HepG2 (cell line): ENCODE results near the gene PRSS8. TPM values are rescaled to one million over a fixed set of nuclear protein-coding genes. Genes with fewer than 3 reads are reported as not detected.
A peak's percentile ranks its signal among the peaks of the same experiment; 100 is the strongest.

Source experiments
- MTA1 ChIP-seq: sonication (generic); formaldehyde crosslinking; IDR thresholded peaks from 2 replicates; pipeline ENCODE4 v1.4.0; 2020; ENCODE audit warnings: missing genetic modification reagents, mild to moderate bottlenecking, borderline replicate concordance
- SMAD1 ChIP-seq: sonication (generic); formaldehyde crosslinking; IDR thresholded peaks from 2 replicates; pipeline ENCODE4 v1.4.0; 2020; ENCODE audit warnings: missing genetic modification reagents, low read depth, mild to moderate bottlenecking, borderline replicate concordance
- XRCC5 ChIP-seq: fragments of 200-400 bp; formaldehyde crosslinking; optimal IDR thresholded peaks from 2 replicates; pipeline ENCODE3; 2017; ENCODE audit warnings: mild to moderate bottlenecking, low read length
- ZBTB7B ChIP-seq: sonication (generic); formaldehyde crosslinking; IDR thresholded peaks from 2 replicates; pipeline ENCODE4 v1.4.0; 2020; ENCODE audit warnings: missing genetic modification reagents
- ZNF446 ChIP-seq: sonication (generic); formaldehyde crosslinking; IDR thresholded peaks from 2 replicates; pipeline ENCODE4 v1.5.0; 2020; ENCODE audit warnings: mild to moderate bottlenecking, missing genetic modification reagents
- ZNF782 ChIP-seq: sonication (generic); formaldehyde crosslinking; IDR thresholded peaks from 2 replicates; pipeline ENCODE4 v1.4.0; 2020; ENCODE audit warnings: missing genetic modification reagents, mild to moderate bottlenecking, borderline replicate concordance
- polyA plus RNA-seq, 8 experiments: library from polyadenylated mRNA; depleted of rRNA in 3 of 8; stranded (reverse) in 7 of 8; unstranded in 1 of 8; fragments of >200 nt; fragmentation: Illumina TruSeq in 4 of 8; extraction: Trizol in 4 of 8; gene quantifications; 2 replicates each; pipeline versions ENCODE4 v1.2.1 to v1.2.3, GENCODE V29; 2011 to 2016; ENCODE audit warnings: low read depth in 4 of 8, missing spikeins in 1 of 8, mixed read lengths in 1 of 8; ENCODE audit not compliant: insufficient read depth in 1 of 8
- total RNA-seq, 5 experiments: library from RNA; depleted of rRNA; stranded (reverse); fragments of >200 nt; fragmentation: Illumina TruSeq; extraction: Trizol; gene quantifications; 2 replicates each; pipeline ENCODE4 v1.2.3, GENCODE V29; 2016; ENCODE audit warnings: low read depth in 1 of 5
- TF ChIP-seq, protein P1 (sequence below): sonication (generic); formaldehyde crosslinking; IDR thresholded peaks from 2 replicates; pipeline ENCODE4 v1.8.1; 2023; ENCODE audit warnings: missing genetic modification reagents, inconsistent platforms, borderline replicate concordance
- TF ChIP-seq, protein P2 (sequence below): sonication (generic); IDR thresholded peaks from 2 replicates; pipeline ENCODE4 v1.6.1; 2016; ENCODE audit warnings: low read depth, borderline replicate concordance

Gene PRSS8
- total and polyA plus RNA-seq, 2 of the 13 experiments (the other 11 are each of a cell fraction or from before 2014, with no cell fraction given): 2.6 to 7.2 TPM

DNA sequence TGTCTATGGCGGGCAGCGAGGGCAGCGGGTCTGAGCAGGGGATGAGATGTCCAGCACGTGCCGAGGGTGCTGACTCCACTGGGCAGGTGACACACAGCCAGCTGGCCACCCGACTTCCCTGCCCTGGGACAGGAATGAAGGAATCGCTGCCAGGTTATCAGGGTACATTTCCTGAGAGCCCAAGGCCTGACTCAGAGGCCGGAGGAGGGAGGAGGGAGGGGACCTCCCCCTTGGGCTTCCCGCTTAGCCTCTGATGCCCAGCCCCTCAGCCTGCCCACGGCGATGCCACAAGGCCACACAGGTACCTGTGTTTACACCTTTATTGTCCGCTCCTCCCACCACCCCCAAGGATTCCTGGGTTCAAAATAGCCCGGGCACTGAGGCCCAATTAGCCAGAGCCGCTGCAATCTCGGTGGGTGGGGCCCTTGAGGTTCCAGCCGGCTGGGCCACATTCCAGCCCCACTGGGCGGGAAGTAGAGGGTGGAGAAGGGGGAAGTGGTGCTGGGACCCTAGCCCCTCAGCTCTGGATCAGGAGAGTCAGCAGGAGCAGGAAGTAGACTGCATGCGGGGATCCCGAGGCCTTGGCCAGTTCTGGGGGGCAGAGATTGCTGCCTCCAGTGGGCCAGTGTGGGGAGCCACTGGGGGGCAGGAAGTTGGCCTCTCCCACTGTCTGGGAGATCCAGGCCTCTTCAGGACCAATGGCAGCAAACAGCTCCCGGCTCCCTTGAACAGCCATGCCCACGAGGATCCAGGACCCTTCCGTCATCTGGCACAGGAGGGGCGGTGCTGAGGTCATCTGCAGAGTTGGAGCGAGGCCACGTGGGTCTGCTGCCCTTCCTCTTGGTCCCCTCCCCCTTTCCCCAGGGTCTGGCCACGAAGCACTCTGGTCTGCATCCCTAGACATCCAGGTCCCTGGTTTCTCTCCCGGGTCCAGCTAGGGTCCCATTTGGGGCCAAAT lies 3.4 kb upstream of the PRSS8 start (continued):
- TF ChIP-seq, protein P1, sequence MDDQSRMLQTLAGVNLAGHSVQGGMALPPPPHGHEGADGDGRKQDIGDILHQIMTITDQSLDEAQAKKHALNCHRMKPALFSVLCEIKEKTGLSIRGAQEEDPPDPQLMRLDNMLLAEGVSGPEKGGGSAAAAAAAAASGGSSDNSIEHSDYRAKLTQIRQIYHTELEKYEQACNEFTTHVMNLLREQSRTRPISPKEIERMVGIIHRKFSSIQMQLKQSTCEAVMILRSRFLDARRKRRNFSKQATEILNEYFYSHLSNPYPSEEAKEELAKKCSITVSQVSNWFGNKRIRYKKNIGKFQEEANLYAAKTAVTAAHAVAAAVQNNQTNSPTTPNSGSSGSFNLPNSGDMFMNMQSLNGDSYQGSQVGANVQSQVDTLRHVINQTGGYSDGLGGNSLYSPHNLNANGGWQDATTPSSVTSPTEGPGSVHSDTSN (CRISPR knock-in tag): no peak
- TF ChIP-seq, protein P2, sequence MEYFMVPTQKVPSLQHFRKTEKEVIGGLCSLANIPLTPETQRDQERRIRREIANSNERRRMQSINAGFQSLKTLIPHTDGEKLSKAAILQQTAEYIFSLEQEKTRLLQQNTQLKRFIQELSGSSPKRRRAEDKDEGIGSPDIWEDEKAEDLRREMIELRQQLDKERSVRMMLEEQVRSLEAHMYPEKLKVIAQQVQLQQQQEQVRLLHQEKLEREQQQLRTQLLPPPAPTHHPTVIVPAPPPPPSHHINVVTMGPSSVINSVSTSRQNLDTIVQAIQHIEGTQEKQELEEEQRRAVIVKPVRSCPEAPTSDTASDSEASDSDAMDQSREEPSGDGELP: peak; percentile 52; the same call in 1 of the 2 replicates
- TF ChIP-seq SMAD1 (CRISPR knock-in tag) (0 out of 2 replicates have a peak, but pooled peaks have one; percentile 73), ZNF782 (CRISPR knock-in tag) (0 out of 2 replicates have a peak, but pooled peaks have one; percentile 35), ZNF446 (CRISPR knock-in tag) (peak; percentile 58; the same call in 1 of the 2 replicates), ZBTB7B (CRISPR knock-in tag) (no peak; the same call in 1 of the 2 replicates), MTA1 (CRISPR knock-in tag) (0 out of 2 replicates have a peak, but pooled peaks have one; percentile 54), XRCC5 (no peak)
